Measurements from ENCODE around the gene ZKSCAN1. TPM values are rescaled to one million over a fixed set of nuclear protein-coding genes. Genes with fewer than 3 reads are reported as not detected.

ZKSCAN1 gene
- total RNA-seq, 2 donors from 2014 or later = 51.1 to 58.6 TPM

GRCh38 chr7:100033526-100033925 is 18.1 kb downstream of the ZKSCAN1 start:
- Mint-ChIP-seq H3K27me3 (no peaks in the 10 kb centered on the region), H3K4me1 (peaks cover 5% of the 10 kb centered on the region), H3K4me3 (no peak overlapping the region), H3K27ac (no peak overlapping the region), H3K36me3 (ENCODE audit: low read depth) (peaks cover 8% of the 10 kb centered on the region)
- no peaks in the 10 kb centered on the region for H3K9me3 ChIP-seq (ENCODE audit: control insufficient read depth, low read length, poor library complexity, severe bottlenecking)
- DNase-seq (no peak), ATAC-seq (no peak)

- no peaks in the 10 kb centered on the region for H3K9me3 ChIP-seq (ENCODE audit: control insufficient read depth, low read length, poor library complexity, severe bottlenecking)
- Mint-ChIP-seq H3K4me1 (peaks cover 5% of the 10 kb centered on the region), H3K27me3 (no peaks in the 10 kb centered on the region), H3K27ac (no peak overlapping the region), H3K4me3 (no peak overlapping the region), H3K36me3 (ENCODE audit: low read depth) (peaks cover 8% of the 10 kb centered on the region)
- ATAC-seq (no peak), DNase-seq (no peak)
Measured at GRCh38 chr7:100034871-100035510, 19.6 kb downstream of the ZKSCAN1 start.

- Mint-ChIP-seq H3K4me1 (peaks cover 3% of the 10 kb centered on the region), H3K27ac (no peak overlapping the region), H3K4me3 (no peak overlapping the region), H3K36me3 (ENCODE audit: low read depth) (peaks cover 6% of the 10 kb centered on the region), H3K27me3 (no peaks in the 10 kb centered on the region)
- DNase-seq = no peak
- ATAC-seq = no peak
- H3K9me3 ChIP-seq (ENCODE audit: control insufficient read depth, low read length, poor library complexity, severe bottlenecking) = no peaks in the 10 kb centered on the region
Measured at GRCh38 chr7:100035876-100036275, 20.5 kb downstream of the ZKSCAN1 start.

GRCh38 chr7:100038326-100038725 is 22.9 kb downstream of the ZKSCAN1 start:
- Mint-ChIP-seq H3K36me3 (ENCODE audit: low read depth) (peaks cover under 1% of the 10 kb centered on the region), H3K4me3 (no peak overlapping the region), H3K27me3 (no peaks in the 10 kb centered on the region), H3K27ac (no peak overlapping the region), H3K4me1 (no peaks in the 10 kb centered on the region)
- no peaks in the 10 kb centered on the region for H3K9me3 ChIP-seq (ENCODE audit: control insufficient read depth, low read length, poor library complexity, severe bottlenecking)
- no peak for ATAC-seq
- DNase-seq = no peak

- DNase-seq (no peak), ATAC-seq (no peak)
- no peak overlapping the region for H3K27ac Mint-ChIP-seq
- H3K27me3 Mint-ChIP-seq = no peaks in the 10 kb centered on the region
- H3K9me3 ChIP-seq (ENCODE audit: control insufficient read depth, low read length, poor library complexity, severe bottlenecking) = no peaks in the 10 kb centered on the region
- H3K36me3 Mint-ChIP-seq (ENCODE audit: low read depth) = no peaks in the 10 kb centered on the region
- peaks cover 3% of the 10 kb centered on the region for H3K4me1 Mint-ChIP-seq
- H3K4me3 Mint-ChIP-seq = no peak overlapping the region
Measured at GRCh38 chr7:100040575-100040974, 25.2 kb downstream of the ZKSCAN1 start.

GRCh38 chr7:100044718-100045117 is 29.3 kb downstream of the ZKSCAN1 start:
- ATAC-seq (no peak), DNase-seq (no peak)
- H3K27me3 Mint-ChIP-seq = no peaks in the 10 kb centered on the region
- H3K9me3 ChIP-seq (ENCODE audit: control insufficient read depth, low read length, poor library complexity, severe bottlenecking) = no peaks in the 10 kb centered on the region
- H3K36me3 Mint-ChIP-seq (ENCODE audit: low read depth) = no peaks in the 10 kb centered on the region
- H3K4me3 Mint-ChIP-seq = peak overlapping the region; percentile 33
- H3K27ac Mint-ChIP-seq = no peak overlapping the region
- H3K4me1 Mint-ChIP-seq = peaks cover 8% of the 10 kb centered on the region

GRCh38 chr7:100048680-100049079 is 33.3 kb downstream of the ZKSCAN1 start:
- ATAC-seq (no peak), DNase-seq (no peak)
- no peaks in the 10 kb centered on the region for H3K9me3 ChIP-seq (ENCODE audit: control insufficient read depth, low read length, poor library complexity, severe bottlenecking)
- Mint-ChIP-seq H3K36me3 (ENCODE audit: low read depth) (no peaks in the 10 kb centered on the region), H3K27ac (peak overlapping the region; percentile 94), H3K4me3 (peak overlapping the region; percentile 74), H3K4me1 (peaks cover 17% of the 10 kb centered on the region), H3K27me3 (no peaks in the 10 kb centered on the region)

GRCh38 chr7:100049441-100050291 is 34.3 kb downstream of the ZKSCAN1 start, which contains the start of gene ZSCAN21:
Gene ZSCAN21 (plus strand): TSS chr7:100049774. CDS start chr7:100057007, 7,233 bp downstream.
- peak within 1 kb of the TSS; percentile 93 for H3K4me3 Mint-ChIP-seq
- peaks cover 14% of the 10 kb centered on the region for H3K4me1 Mint-ChIP-seq
- DNase-seq (peak; percentile 63 to 72 (median 70)), ATAC-seq (peak; percentile 94)
- no peaks in the 10 kb centered on the region for H3K36me3 Mint-ChIP-seq (ENCODE audit: low read depth)
- H3K27me3 Mint-ChIP-seq = no peaks in the 10 kb centered on the region
- no peaks in the 10 kb centered on the region for H3K9me3 ChIP-seq (ENCODE audit: control insufficient read depth, low read length, poor library complexity, severe bottlenecking)
- peak within 1 kb of the TSS; percentile 94 for H3K27ac Mint-ChIP-seq

- no peaks in the 10 kb centered on the region for H3K27me3 Mint-ChIP-seq
- DNase-seq (no peak), ATAC-seq (no peak)
- no peaks in the 10 kb centered on the region for H3K36me3 Mint-ChIP-seq (ENCODE audit: low read depth)
- no peaks in the 10 kb centered on the region for H3K9me3 ChIP-seq (ENCODE audit: control insufficient read depth, low read length, poor library complexity, severe bottlenecking)
- peaks cover 14% of the 10 kb centered on the region for H3K4me1 Mint-ChIP-seq
- H3K27ac Mint-ChIP-seq = no peak overlapping the region
- H3K4me3 Mint-ChIP-seq = peak overlapping the region; percentile 62
Measured at GRCh38 chr7:100051611-100052010, 36.2 kb downstream of the ZKSCAN1 start.

GRCh38 chr7:100053215-100053614 is 37.8 kb downstream of the ZKSCAN1 start:
- peaks cover 14% of the 10 kb centered on the region for H3K4me1 Mint-ChIP-seq
- no peaks in the 10 kb centered on the region for H3K27me3 Mint-ChIP-seq
- no peaks in the 10 kb centered on the region for H3K9me3 ChIP-seq (ENCODE audit: control insufficient read depth, low read length, poor library complexity, severe bottlenecking)
- ATAC-seq (peak; percentile 18), DNase-seq (no peak)
- H3K27ac Mint-ChIP-seq = no peak overlapping the region
- no peak overlapping the region for H3K4me3 Mint-ChIP-seq
- peaks cover under 1% of the 10 kb centered on the region for H3K36me3 Mint-ChIP-seq (ENCODE audit: low read depth)

GRCh38 chr7:100057006-100057405 is 41.6 kb downstream of the ZKSCAN1 start:
- H3K4me3 Mint-ChIP-seq = no peak overlapping the region
- ATAC-seq (no peak), DNase-seq (no peak)
- no peaks in the 10 kb centered on the region for H3K27me3 Mint-ChIP-seq
- H3K9me3 ChIP-seq (ENCODE audit: control insufficient read depth, low read length, poor library complexity, severe bottlenecking) = no peaks in the 10 kb centered on the region
- H3K27ac Mint-ChIP-seq = peak overlapping the region; percentile 19
- no peaks in the 10 kb centered on the region for H3K4me1 Mint-ChIP-seq
- H3K36me3 Mint-ChIP-seq (ENCODE audit: low read depth) = peaks cover 2% of the 10 kb centered on the region

- no peak for DNase-seq
- Mint-ChIP-seq H3K4me1 (no peaks in the 10 kb centered on the region), H3K27ac (no peak overlapping the region), H3K36me3 (ENCODE audit: low read depth) (peaks cover 2% of the 10 kb centered on the region), H3K4me3 (no peak overlapping the region), H3K27me3 (no peaks in the 10 kb centered on the region)
- ATAC-seq = no peak
- no peaks in the 10 kb centered on the region for H3K9me3 ChIP-seq (ENCODE audit: control insufficient read depth, low read length, poor library complexity, severe bottlenecking)
Measured at GRCh38 chr7:100059251-100059739, 43.9 kb downstream of the ZKSCAN1 start.

- H3K36me3 Mint-ChIP-seq (ENCODE audit: low read depth) = peaks cover 2% of the 10 kb centered on the region
- H3K4me1 Mint-ChIP-seq = no peaks in the 10 kb centered on the region
- H3K27me3 Mint-ChIP-seq = no peaks in the 10 kb centered on the region
- DNase-seq (no peak), ATAC-seq (no peak)
- no peak overlapping the region for H3K4me3 Mint-ChIP-seq
- no peaks in the 10 kb centered on the region for H3K9me3 ChIP-seq (ENCODE audit: control insufficient read depth, low read length, poor library complexity, severe bottlenecking)
- H3K27ac Mint-ChIP-seq = no peak overlapping the region
Measured at GRCh38 chr7:100061518-100062193, 46.3 kb downstream of the ZKSCAN1 start.
